22Rv1 (cell line): ENCODE data around the gene SLC2A13.

ENCODE experiments used
- CTCF ChIP-seq: fragments of 450-650 bp; IDR thresholded peaks from 2 replicates; pipeline ENCODE4 v1.5.1; 2017; ENCODE audit warnings: mild to moderate bottlenecking
- ZFX ChIP-seq: fragments of 450-650 bp; IDR thresholded peaks from 2 replicates; pipeline ENCODE4 v1.6.1; 2017; ENCODE audit warnings: antibody characterized with exemption, borderline replicate concordance

DNA sequence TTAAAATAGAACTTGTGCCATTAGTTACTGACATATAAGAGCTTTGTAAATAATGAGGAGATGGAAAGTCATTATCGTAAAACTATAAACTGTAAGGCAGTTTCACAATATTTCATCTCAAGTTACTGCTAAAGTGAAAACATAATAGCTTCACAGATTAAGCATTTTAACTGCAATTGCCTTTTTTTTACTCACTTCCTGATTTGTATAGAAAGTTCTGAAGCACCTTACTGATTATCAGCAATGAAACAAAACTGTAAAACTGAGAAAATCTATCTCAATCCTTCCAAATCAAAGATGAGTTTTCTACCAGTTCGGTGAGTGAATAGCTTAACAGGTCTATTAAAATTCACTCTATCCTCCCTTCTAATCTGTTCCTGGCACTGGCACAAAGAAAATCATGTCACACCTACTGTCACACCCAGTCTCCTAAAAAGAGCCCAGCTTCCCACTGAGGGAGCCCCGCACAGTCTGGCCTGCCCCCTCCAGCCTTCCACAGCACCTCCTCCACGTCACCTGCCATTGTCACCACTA lies 324.9 kb downstream of the SLC2A13 start:
- TF ChIP-seq CTCF (no peak), ZFX (no peak)
